ENCODE data around the gene RDH13. TPM values are rescaled to one million over a fixed set of nuclear protein-coding genes. Genes with fewer than 3 reads are reported as not detected.

RDH13 gene
- total and polyA plus RNA-seq, 2 of the 8 experiments (the other 6 are each of a cell fraction or from before 2014, with no cell fraction given): 15.9 to 31.5 TPM

DNA sequence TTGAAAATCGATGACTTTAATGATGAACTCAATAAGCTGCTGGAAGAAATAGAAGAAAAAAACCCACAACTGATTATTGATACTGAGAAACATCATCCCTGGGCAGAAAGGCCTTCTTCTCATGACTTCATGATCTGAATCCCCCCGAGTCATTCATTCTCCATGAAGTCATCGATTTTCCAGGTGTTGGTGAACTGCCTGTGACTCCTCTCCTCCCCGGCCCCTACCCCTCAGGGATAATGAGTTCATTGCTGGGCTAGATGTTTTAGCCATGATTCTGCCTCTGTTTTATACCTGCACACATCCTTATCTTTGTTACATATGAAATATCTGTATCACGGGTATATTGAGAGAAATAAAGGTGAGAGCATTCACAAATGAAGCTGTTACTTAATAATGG, 62.2 kb downstream of the RDH13 start:
- TF ChIP-seq POU5F1 (IDR thresholded peaks at IDR 0.05; ENCODE audit: low read depth, low read length) (no peak), EGR1 (IDR thresholded peaks at IDR 0.05; ENCODE audit: borderline replicate concordance, low read depth, low read length) (no peak)
- CTCF ChIA-PET (ENCODE audit: partially characterized antibody): no interaction called here
- Histone ChIP-seq H3K9me3 (ENCODE audit: insufficient read depth in 2 of 2, low read depth in 1 of 2, low read length in 1 of 2) (peaks cover 5 to 11% of the 10 kb centered on the region in 2 experiments; a peak in 2 of 4 replicates), H3K36me3 (ENCODE audit: control insufficient read depth in 2 of 4, insufficient read depth in 4 of 4, low read length in 3 of 4) (peaks cover 0 to 2% (median 0%) of the 10 kb centered on the region in 4 experiments; a peak in 1 of 8 replicates), H2BK15ac (ENCODE audit: low read length) (no peak overlapping the region), H3K4me3 (ENCODE audit: extremely low read depth in 1 of 4, insufficient read depth in 2 of 4, low read depth in 3 of 4, low read length in 4 of 4) (no peak overlapping the region), H2AFZ (ENCODE audit: low read length) (no peak overlapping the region), H4K91ac (replicated peaks; ENCODE audit: insufficient read length, low read length) (no peak overlapping the region), H2BK20ac (ENCODE audit: low read length) (no peak overlapping the region), H3K27ac (ENCODE audit: low read depth, low read length) (no peak overlapping the region), H2BK120ac (replicated peaks; ENCODE audit: low read depth, low read length) (no peak overlapping the region), H3K23ac (ENCODE audit: insufficient read length) (no peak overlapping the region), H3K4me1 (replicated peaks in 1 of 4; ENCODE audit: control insufficient read depth in 3 of 4, insufficient read depth in 4 of 4, low read length in 3 of 4) (no peaks in the 10 kb centered on the region), H3K27me3 (replicated peaks in 1 of 4; ENCODE audit: control insufficient read depth in 3 of 4, extremely low read depth in 1 of 4, insufficient read depth in 3 of 4, low read length in 3 of 4) (peaks cover 0 to 13% (median 5%) of the 10 kb centered on the region in 4 experiments; a peak in 5 of 7 replicates), H2BK12ac (ENCODE audit: low read depth, low read length) (no peak overlapping the region), H3K14ac (ENCODE audit: insufficient read length) (no peak overlapping the region), H2AK5ac (ENCODE audit: low read depth, low read length) (no peak overlapping the region), H4K5ac (ENCODE audit: insufficient read length, low read depth, low read length) (no peak overlapping the region), H3K79me1 (ENCODE audit: low read depth, low read length) (no peaks in the 10 kb centered on the region; the same call in 1 of the 2 replicates), H3K9ac (replicated peaks in 1 of 4; ENCODE audit: extremely low read depth in 1 of 4, low read depth in 3 of 4, low read length in 3 of 4) (no peak overlapping the region), H4K20me1 (replicated peaks in 1 of 2; ENCODE audit: control insufficient read depth in 1 of 2, insufficient read depth in 2 of 2, low read length in 2 of 2) (peaks cover 0 to 2% of the 10 kb centered on the region in 2 experiments), H3K4me2 (ENCODE audit: insufficient read depth in 1 of 2, low read depth in 2 of 2, low read length in 2 of 2) (no peak overlapping the region), H3K4ac (replicated peaks; ENCODE audit: insufficient read length, low read depth, low read length) (no peak overlapping the region), H3K56ac (replicated peaks; ENCODE audit: insufficient read length, low read depth, low read length) (no peak overlapping the region), H3K23me2 (ENCODE audit: low read depth, low read length) (no peaks in the 10 kb centered on the region), H2BK5ac (ENCODE audit: low read depth, low read length) (no peak overlapping the region), H3K18ac (ENCODE audit: extremely low read depth, low read length) (no peak overlapping the region), H3K79me2 (ENCODE audit: control insufficient read depth in 1 of 2, insufficient read depth in 2 of 2, low read length in 2 of 2) (no peaks in the 10 kb centered on the region), H4K8ac (ENCODE audit: extremely low read depth, insufficient read depth, low read length) (no peak overlapping the region)
- FAIRE-seq: no peak
- POLR2A ChIA-PET (ENCODE audit: partially characterized antibody): interaction anchor here (0.7 to 1.1 kb wide), 3 partner anchors 54 to 88 kb away, joined by 3 to 4 read pairs (median 3); no protein-coding TSS in a partner anchor
- 82% methylated on average over 5 of the region's 5 CpGs; no CpG with 5 or more reads in 1 of the 2 experiments for WGBS, 2 experiments (ENCODE audit: extremely low coverage in 1 of 2, insufficient coverage in 1 of 2, insufficient read length in 1 of 2, insufficient replicate concordance in 2 of 2, low coverage in 1 of 2, low lambda C conversion rate in 2 of 2, missing lambda C conversion rate in 1 of 2)
- DNase-seq (ENCODE audit: low read depth in 1 of 2, low spot score in 2 of 2): no peak
